NOMO-1 treated with dmso at 0.1 percent for 144 hours (cell line): ENCODE measurements around the gene FZD10.

Source experiments
- DNase-seq: peaks from one replicate; lab custom pipeline; 2025; ENCODE audit not compliant: unreplicated experiment; lab: John Stamatoyannopoulos, UW

The FZD10 gene

GRCh38 chr12:130152386-130152785 lies 9.9 kb upstream of the FZD10 start:
- DNase-seq, result no peak

GRCh38 chr12:130153803-130154202 lies 8.5 kb upstream of the FZD10 start:
- DNase-seq, result no peak

GRCh38 chr12:130154276-130155070 lies 7.8 kb upstream of the FZD10 start:
- DNase-seq, result no peak

GRCh38 chr12:130155416-130156073 lies 6.7 kb upstream of the FZD10 start:
- DNase-seq, result no peak

- no peak for DNase-seq
These were observed 5.5 kb upstream of the FZD10 start for GRCh38 chr12:130156652-130157275.

GRCh38 chr12:130157998-130158753 lies 4.1 kb upstream of the FZD10 start:
- no peak for DNase-seq

GRCh38 chr12:130158754-130159059 lies 3.6 kb upstream of the FZD10 start:
- DNase-seq, result no peak

GRCh38 chr12:130160306-130160705 lies 2.0 kb upstream of the FZD10 start:
- DNase-seq, result no peak

- DNase-seq, result no peak
These were observed 1.5 kb upstream of the FZD10 start for GRCh38 chr12:130160711-130161231.

GRCh38 chr12:130161261-130162243 lies 712 bp upstream of the FZD10 start:
- DNase-seq, result no peak

GRCh38 chr12:130162745-130163460 lies 639 bp downstream of the FZD10 start:
- DNase-seq, result no peak

- DNase-seq, result no peak
These were observed 1.4 kb downstream of the FZD10 start for GRCh38 chr12:130163461-130164215.

- no peak for DNase-seq
These were observed 1.9 kb downstream of the FZD10 start for GRCh38 chr12:130164216-130164542.

- no peak for DNase-seq
These were observed 2.7 kb downstream of the FZD10 start for GRCh38 chr12:130164936-130165335.

GRCh38 chr12:130166306-130166705 lies 4.0 kb downstream of the FZD10 start:
- DNase-seq, result no peak

- no peak for DNase-seq
These were observed 5.3 kb downstream of the FZD10 start for GRCh38 chr12:130167537-130167936.

GRCh38 chr12:130169256-130169655 lies 7.0 kb downstream of the FZD10 start:
- no peak for DNase-seq

GRCh38 chr12:130169924-130170323 lies 7.7 kb downstream of the FZD10 start:
- no peak for DNase-seq

GRCh38 chr12:130170611-130171010 lies 8.3 kb downstream of the FZD10 start:
- no peak for DNase-seq
